Suprapubic skin (tissue), 4 donors: ENCODE measurements around the gene NOSTRIN. TPM values are rescaled to one million over a fixed set of nuclear protein-coding genes. Genes with fewer than 3 reads are reported as not detected.

Source experiments
- DNase-seq, 2 donors: peaks; one replicate each; pipeline ENCODE4 v3.0.0-alpha.2; 2019; ENCODE audit warnings: low spot score in 2 of 2
- H3K27ac ChIP-seq: fragments of 200-600 bp; sonication (generic); one replicate; pipeline ENCODE4 v1.5.1; 2019
- H3K27me3 ChIP-seq: fragments of 200-600 bp; sonication (generic); one replicate; pipeline ENCODE4 v1.5.1; 2019
- H3K36me3 ChIP-seq: fragments of 200-600 bp; sonication (generic); one replicate; pipeline ENCODE4 v1.5.1; 2019
- H3K4me1 ChIP-seq: fragments of 200-600 bp; sonication (generic); one replicate; pipeline ENCODE4 v1.5.1; 2019
- H3K4me3 ChIP-seq: fragments of 200-600 bp; sonication (generic); one replicate; pipeline ENCODE4 v1.5.1; 2019; ENCODE audit warnings: mild to moderate bottlenecking
- H3K9me3 ChIP-seq: fragments of 200-600 bp; sonication (generic); one replicate; pipeline ENCODE4 v1.5.1; 2019
- CTCF ChIP-seq, 2 donors: fragments of 200-600 bp in 1 of 2; fragments of 450-650 bp in 1 of 2; sonication (generic) in 1 of 2; IDR thresholded peaks; one replicate each; pipeline ENCODE4 v1.5.1; 2016 to 2019; ENCODE audit warnings: antibody characterized with exemption in 2 of 2, mild to moderate bottlenecking in 1 of 2, moderate library complexity in 1 of 2
- EP300 ChIP-seq: sonication (generic); formaldehyde crosslinking; IDR thresholded peaks from one replicate; pipeline ENCODE4 v1.6.1; 2017; ENCODE audit warnings: antibody characterized with exemption
- POLR2A ChIP-seq, 2 donors: fragments of 450-650 bp; IDR thresholded peaks; one replicate each; pipeline ENCODE4 v1.6.1; 2017; ENCODE audit warnings: antibody characterized with exemption in 2 of 2, mild to moderate bottlenecking in 2 of 2, moderate library complexity in 2 of 2
- POLR2AphosphoS5 ChIP-seq, 3 donors: sonication (generic); formaldehyde crosslinking; IDR thresholded peaks; one replicate each; pipeline ENCODE4 v1.6.1; 2017; ENCODE audit warnings: antibody characterized with exemption in 3 of 3
- WGBS: methylation state at CpG from one replicate; pipeline ENCODE4 v1.1.5; 2018; 5-methylcytosine and 5-hydroxymethylcytosine counted together
- total RNA-seq, 4 donors: library from RNA; depleted of rRNA; stranded (reverse); fragments of >200 nt; gene quantifications; one replicate each; pipeline ENCODE4 v1.1.0, GENCODE V29; 2016

Gene NOSTRIN
- total RNA-seq, 4 donors from 2014 or later = 7.1 to 38.2 (median 9.0) TPM

- Histone ChIP-seq H3K27me3 (no peaks in the 10 kb centered on the region), H3K36me3 (peaks cover 9% of the 10 kb centered on the region), H3K4me1 (no peaks in the 10 kb centered on the region), H3K27ac (no peak overlapping the region), H3K9me3 (no peaks in the 10 kb centered on the region), H3K4me3 (no peak overlapping the region)
- DNase-seq = no peak
- WGBS = 94% methylated on average over 2 of the region's 2 CpGs
- TF ChIP-seq POLR2AphosphoS5 (IDR thresholded peaks at IDR 0.05) = no peak
- TF ChIP-seq CTCF (IDR thresholded peaks at IDR 0.05) = no peak
- TF ChIP-seq EP300 = no peak
- no peak for TF ChIP-seq POLR2A (IDR thresholded peaks at IDR 0.05)
Observed at GRCh38 chr2:168835969-168836368, 33.5 kb downstream of the NOSTRIN start.

GRCh38 chr2:168841445-168841844 lies 39.0 kb downstream of the NOSTRIN start:
- no peaks in the 10 kb centered on the region for H3K9me3 ChIP-seq
- no peak for DNase-seq
- 53% methylated on average over 2 of the region's 2 CpGs for WGBS
- H3K27ac ChIP-seq = no peak overlapping the region
- no peaks in the 10 kb centered on the region for H3K27me3 ChIP-seq
- peaks cover 5% of the 10 kb centered on the region for H3K36me3 ChIP-seq
- TF ChIP-seq EP300 (no peak), POLR2AphosphoS5 (IDR thresholded peaks at IDR 0.05) (no peak), CTCF (IDR thresholded peaks at IDR 0.05) (no peak), POLR2A (IDR thresholded peaks at IDR 0.05) (no peak)
- no peaks in the 10 kb centered on the region for H3K4me1 ChIP-seq
- H3K4me3 ChIP-seq = no peak overlapping the region

GRCh38 chr2:168843253-168843652 lies 40.8 kb downstream of the NOSTRIN start:
- H3K27me3 ChIP-seq = no peaks in the 10 kb centered on the region
- H3K27ac ChIP-seq = no peak overlapping the region
- 90% methylated on average over 3 of the region's 3 CpGs for WGBS
- no peak overlapping the region for H3K4me3 ChIP-seq
- TF ChIP-seq EP300 (no peak), CTCF (IDR thresholded peaks at IDR 0.05) (no peak), POLR2A (IDR thresholded peaks at IDR 0.05) (no peak)
- no peak for DNase-seq
- no peaks in the 10 kb centered on the region for H3K4me1 ChIP-seq
- H3K9me3 ChIP-seq = no peaks in the 10 kb centered on the region
- no peaks in the 10 kb centered on the region for H3K36me3 ChIP-seq

GRCh38 chr2:168848225-168848624 lies 45.8 kb downstream of the NOSTRIN start:
- WGBS = 72% methylated on average over 3 of the region's 3 CpGs
- DNase-seq = no peak
- Histone ChIP-seq H3K27ac (no peak overlapping the region), H3K4me1 (no peaks in the 10 kb centered on the region), H3K9me3 (no peaks in the 10 kb centered on the region), H3K4me3 (no peak overlapping the region), H3K27me3 (no peaks in the 10 kb centered on the region), H3K36me3 (peaks cover 3% of the 10 kb centered on the region)
- TF ChIP-seq POLR2AphosphoS5 (IDR thresholded peaks at IDR 0.05) (no peak), EP300 (no peak), CTCF (IDR thresholded peaks at IDR 0.05) (no peak), POLR2A (IDR thresholded peaks at IDR 0.05) (no peak)

GRCh38 chr2:168849610-168850009 lies 47.2 kb downstream of the NOSTRIN start:
- 79% methylated on average over 2 of the region's 2 CpGs for WGBS

More at GRCh38 chr2:168849610-168850009, 47.2 kb downstream of the NOSTRIN start:
- H3K4me3 ChIP-seq = no peak overlapping the region
- no peak overlapping the region for H3K27ac ChIP-seq
- peaks cover 6% of the 10 kb centered on the region for H3K36me3 ChIP-seq
- TF ChIP-seq CTCF (IDR thresholded peaks at IDR 0.05) = no peak
- TF ChIP-seq EP300 = no peak
- no peak for TF ChIP-seq POLR2A (IDR thresholded peaks at IDR 0.05)
- no peak for TF ChIP-seq POLR2AphosphoS5 (IDR thresholded peaks at IDR 0.05)
- H3K4me1 ChIP-seq = no peaks in the 10 kb centered on the region
- H3K9me3 ChIP-seq = no peaks in the 10 kb centered on the region
- no peaks in the 10 kb centered on the region for H3K27me3 ChIP-seq
- DNase-seq = no peak
